ENCODE results near the gene DLX6.
A peak's percentile ranks its signal among the peaks of the same experiment; 100 is the strongest.

Gene DLX6

DNA sequence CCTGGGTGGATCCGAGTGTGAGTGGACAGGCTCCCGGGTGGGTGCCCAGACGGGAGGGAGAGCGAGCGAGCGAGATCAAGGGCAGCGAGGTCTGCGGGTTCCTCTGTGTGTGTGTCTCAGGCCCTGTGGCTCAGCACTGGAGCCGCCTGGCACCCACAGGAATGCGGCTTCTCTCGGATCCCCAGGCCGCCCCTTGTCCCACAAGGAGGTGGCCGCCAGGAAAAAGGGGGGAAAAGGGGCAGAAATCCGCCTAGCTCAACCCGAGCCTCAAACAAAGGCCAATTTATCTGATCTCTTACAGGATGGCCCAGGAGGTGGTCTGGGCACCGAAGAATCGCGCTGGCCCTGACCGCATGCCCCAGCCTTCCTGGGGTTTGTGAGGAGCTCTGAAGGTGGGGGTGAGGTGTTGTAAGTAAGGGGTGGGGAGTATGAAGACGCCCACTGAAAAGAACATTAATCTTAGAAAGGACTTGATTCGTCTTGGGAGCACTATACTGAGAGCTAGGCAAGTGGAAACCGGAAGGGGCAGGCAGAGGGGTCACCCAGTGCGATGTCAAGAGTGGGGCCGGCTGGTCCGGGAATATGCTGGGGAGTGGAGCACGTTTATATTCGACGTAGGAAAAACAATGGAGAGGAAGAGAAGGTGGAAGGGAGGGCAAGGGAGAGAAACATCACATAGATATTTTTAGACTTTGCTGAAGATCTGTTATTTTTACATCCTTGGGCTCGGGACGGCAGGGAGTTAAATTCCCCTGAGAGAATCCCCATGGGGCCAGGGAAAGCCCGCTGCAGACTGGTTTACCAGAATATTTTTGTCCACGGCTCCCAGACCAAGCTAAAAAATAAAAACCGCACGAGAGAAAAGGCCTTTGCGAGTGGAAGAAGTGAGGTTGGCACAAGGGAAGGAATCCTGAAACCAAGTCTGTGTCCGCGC lies 12.1 kb downstream of the DLX6 start:
- Histone ChIP-seq H3K4me3 (ENCODE audit: insufficient read depth, low read depth, low read length) (peak overlapping the region; percentile 33), H3K27me3 (ENCODE audit: control insufficient read depth, insufficient read depth, low read length, poor library complexity, severe bottlenecking) (peaks cover 100% of the 10 kb centered on the region), H3K36me3 (ENCODE audit: control insufficient read depth, insufficient read depth, low read length) (no peaks in the 10 kb centered on the region), H3K4me1 (ENCODE audit: control insufficient read depth, insufficient read depth, low read length) (peaks cover 40% of the 10 kb centered on the region), H3K27ac (ENCODE audit: insufficient read depth, low read depth, low read length, poor library complexity, severe bottlenecking) (no peak overlapping the region), H3K9me3 (ENCODE audit: control insufficient read depth, low read length) (no peaks in the 10 kb centered on the region)
- 2 to 3% methylated on average over 37 of the region's 37 CpGs for WGBS, 2 experiments

DNA sequence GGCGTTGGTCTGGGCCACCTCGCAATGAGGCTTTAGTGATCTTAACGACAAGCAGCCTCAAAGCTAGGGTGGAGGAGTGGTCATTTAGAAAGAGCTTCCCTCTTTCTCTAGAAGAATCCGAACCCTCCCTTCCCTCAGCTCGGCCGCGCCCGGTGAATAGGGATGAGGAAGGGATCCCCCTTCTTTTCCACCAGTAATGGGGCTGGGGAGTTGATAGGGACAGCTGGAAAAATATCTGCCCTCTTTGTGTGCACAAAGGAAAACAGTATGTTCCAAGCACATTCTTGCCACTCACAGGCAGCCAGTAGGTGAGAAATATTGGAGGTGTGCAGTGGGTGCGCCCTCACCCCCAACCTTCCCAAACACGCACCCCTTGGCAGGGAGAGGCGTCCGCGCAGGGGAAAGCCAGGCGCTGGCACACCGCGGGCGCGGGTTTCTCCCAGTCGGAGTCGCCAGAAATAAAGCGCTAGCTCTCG lies 12.8 kb downstream of the DLX6 start:
- H3K27ac ChIP-seq (ENCODE audit: insufficient read depth, low read depth, low read length, poor library complexity, severe bottlenecking): no peak overlapping the region
- H3K27me3 ChIP-seq (ENCODE audit: control insufficient read depth, insufficient read depth, low read length, poor library complexity, severe bottlenecking): peaks cover 100% of the 10 kb centered on the region
- no peak overlapping the region for H3K4me3 ChIP-seq (ENCODE audit: insufficient read depth, low read depth, low read length)
- peaks cover 43% of the 10 kb centered on the region for H3K4me1 ChIP-seq (ENCODE audit: control insufficient read depth, insufficient read depth, low read length)
- no peaks in the 10 kb centered on the region for H3K9me3 ChIP-seq (ENCODE audit: control insufficient read depth, low read length)
- 1 to 2% methylated on average over 21 to 22 of the region's 22 CpGs for WGBS, 2 experiments
- no peaks in the 10 kb centered on the region for H3K36me3 ChIP-seq (ENCODE audit: control insufficient read depth, insufficient read depth, low read length)

DNA sequence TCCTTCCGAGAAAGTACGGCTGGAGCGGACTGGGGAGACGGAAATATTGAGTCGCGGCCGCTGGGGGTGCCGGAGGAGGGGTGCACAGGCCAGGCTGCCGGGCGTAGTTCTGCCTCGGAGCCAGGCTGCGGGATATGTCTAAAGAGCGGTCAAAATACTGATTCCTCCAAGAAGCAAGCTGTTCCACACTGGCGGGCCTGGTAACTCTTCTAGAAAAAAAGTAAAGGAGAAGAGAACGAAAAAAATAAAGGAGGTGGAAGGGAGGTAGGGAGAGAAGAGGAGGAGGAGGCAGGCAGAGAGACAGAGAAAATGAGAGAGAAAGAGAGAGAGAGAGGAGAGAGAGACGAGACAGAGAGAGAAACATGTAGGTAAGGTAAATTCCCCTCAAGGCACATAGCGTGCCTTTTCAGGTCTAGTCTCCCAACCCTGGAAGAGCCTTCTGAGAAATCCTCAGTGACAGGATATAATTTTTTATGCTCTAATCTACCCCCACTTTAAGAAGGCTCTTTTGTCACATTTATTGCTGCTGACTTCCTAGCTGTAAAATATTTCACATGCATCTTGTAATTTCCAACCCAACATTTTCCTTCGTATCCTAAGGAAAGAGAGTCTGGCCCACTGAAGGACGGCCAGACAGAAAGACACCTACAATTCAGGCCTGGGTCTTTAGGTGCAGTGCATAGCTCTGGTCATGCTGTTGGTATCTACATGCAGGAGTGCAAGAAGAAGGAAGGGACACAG lies 13.6 kb downstream of the DLX6 start:
- H3K4me3 ChIP-seq (ENCODE audit: insufficient read depth, low read depth, low read length): no peak overlapping the region

DNA sequence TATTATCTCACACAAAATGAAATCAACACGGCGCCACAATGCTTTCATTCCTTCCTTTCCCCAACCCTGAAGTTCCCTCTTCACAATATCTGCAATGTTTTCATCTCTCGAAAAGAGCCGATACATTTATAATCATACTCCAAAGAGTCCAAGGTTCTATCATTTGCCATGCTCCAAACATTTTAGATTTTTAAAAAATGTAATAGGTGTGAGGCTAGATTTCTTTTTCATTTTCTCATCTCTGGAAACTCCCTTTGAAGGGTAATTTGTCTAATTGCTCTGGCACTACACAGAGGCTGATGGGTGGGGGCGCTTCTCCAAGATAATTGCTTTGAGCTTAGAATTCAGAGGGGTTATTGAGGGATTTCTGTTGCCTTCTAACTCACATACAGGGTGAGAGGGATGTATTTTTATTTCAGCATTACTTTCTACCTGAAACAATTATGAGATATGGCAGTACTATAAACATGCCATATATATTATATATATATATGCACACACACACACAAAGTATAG lies 14.4 kb downstream of the DLX6 start:
- WGBS, 2 experiments: 25 to 37% methylated on average over 5 of the region's 5 CpGs

More for the DNA sequence above, 13.6 kb downstream of the DLX6 start:
- H3K4me1 ChIP-seq (ENCODE audit: control insufficient read depth, insufficient read depth, low read length): peaks cover 46% of the 10 kb centered on the region
- WGBS, 2 experiments: 3% methylated on average over 19 of the region's 19 CpGs
- no peaks in the 10 kb centered on the region for H3K9me3 ChIP-seq (ENCODE audit: control insufficient read depth, low read length)
- H3K27ac ChIP-seq (ENCODE audit: insufficient read depth, low read depth, low read length, poor library complexity, severe bottlenecking): no peak overlapping the region
- H3K36me3 ChIP-seq (ENCODE audit: control insufficient read depth, insufficient read depth, low read length): no peaks in the 10 kb centered on the region
- H3K27me3 ChIP-seq (ENCODE audit: control insufficient read depth, insufficient read depth, low read length, poor library complexity, severe bottlenecking): peaks cover 100% of the 10 kb centered on the region

DNA sequence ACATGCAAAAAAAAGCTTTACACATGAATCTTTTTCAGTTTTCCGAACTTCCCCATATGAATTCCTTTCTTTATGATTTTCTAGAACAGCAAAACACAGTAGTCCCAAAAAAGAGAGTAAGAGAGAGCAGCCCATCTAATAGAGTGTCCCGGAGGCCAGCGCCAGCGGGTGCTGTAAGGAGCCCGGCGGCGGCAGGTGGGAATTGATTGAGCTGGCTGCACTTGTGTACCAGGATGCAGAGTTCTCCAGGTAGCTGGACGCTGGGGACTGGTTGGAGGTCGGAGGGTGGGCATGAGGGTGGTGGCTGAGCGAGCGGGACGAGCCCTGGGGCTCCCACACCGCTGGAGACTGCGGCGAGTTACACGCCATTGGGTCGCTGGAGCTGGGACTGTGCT lies 15.2 kb downstream of the DLX6 start:
- 1 to 3% methylated on average over 17 of the region's 17 CpGs for WGBS, 2 experiments
- Histone ChIP-seq H3K9me3 (ENCODE audit: control insufficient read depth, low read length) (no peaks in the 10 kb centered on the region), H3K36me3 (ENCODE audit: control insufficient read depth, insufficient read depth, low read length) (no peaks in the 10 kb centered on the region), H3K27ac (ENCODE audit: insufficient read depth, low read depth, low read length, poor library complexity, severe bottlenecking) (no peak overlapping the region), H3K4me1 (ENCODE audit: control insufficient read depth, insufficient read depth, low read length) (peaks cover 46% of the 10 kb centered on the region), H3K27me3 (ENCODE audit: control insufficient read depth, insufficient read depth, low read length, poor library complexity, severe bottlenecking) (peaks cover 100% of the 10 kb centered on the region), H3K4me3 (ENCODE audit: insufficient read depth, low read depth, low read length) (peak overlapping the region; percentile 20)

More for the DNA sequence above, 14.4 kb downstream of the DLX6 start:
- Histone ChIP-seq H3K9me3 (ENCODE audit: control insufficient read depth, low read length) (no peaks in the 10 kb centered on the region), H3K27me3 (ENCODE audit: control insufficient read depth, insufficient read depth, low read length, poor library complexity, severe bottlenecking) (peaks cover 100% of the 10 kb centered on the region), H3K27ac (ENCODE audit: insufficient read depth, low read depth, low read length, poor library complexity, severe bottlenecking) (no peak overlapping the region), H3K4me3 (ENCODE audit: insufficient read depth, low read depth, low read length) (no peak overlapping the region), H3K4me1 (ENCODE audit: control insufficient read depth, insufficient read depth, low read length) (peaks cover 46% of the 10 kb centered on the region), H3K36me3 (ENCODE audit: control insufficient read depth, insufficient read depth, low read length) (no peaks in the 10 kb centered on the region)

DNA sequence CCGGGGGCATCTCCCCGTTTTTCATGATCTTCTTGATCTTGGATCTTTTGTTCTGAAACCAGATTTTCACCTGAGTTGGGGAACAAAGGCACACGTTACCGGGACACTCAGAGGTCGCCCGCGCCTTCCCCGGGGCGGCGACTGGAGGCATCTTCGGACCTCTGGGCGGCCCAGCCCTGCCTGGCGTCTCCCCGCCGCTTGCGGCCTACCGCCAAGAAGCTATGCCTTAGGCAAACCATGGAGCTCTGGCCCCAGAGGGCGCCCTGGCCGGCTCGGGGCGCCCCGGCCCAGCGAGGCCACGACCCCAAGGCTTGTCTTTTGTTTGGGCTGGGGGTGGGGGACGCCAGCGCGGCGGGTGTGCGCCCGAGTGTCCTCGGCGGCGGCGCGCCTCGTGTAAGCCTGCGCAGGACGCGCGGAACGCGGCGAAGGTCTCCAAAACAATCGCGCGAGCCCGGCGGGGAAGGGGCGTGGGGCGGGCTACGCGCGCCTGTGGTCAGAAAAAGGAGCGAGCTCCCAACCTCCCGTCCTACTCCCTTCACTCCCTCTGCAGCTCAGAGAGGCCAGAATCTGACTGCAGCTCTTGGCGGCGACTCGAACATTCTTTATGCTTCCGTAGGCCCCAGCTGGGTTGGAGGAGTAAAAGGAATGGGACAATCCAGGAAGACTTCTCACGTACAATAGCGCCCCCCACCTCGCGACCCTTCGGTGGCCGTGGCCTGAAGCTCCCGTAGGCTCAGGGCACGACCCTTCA lies 15.8 kb downstream of the DLX6 start:
- H3K27ac ChIP-seq (ENCODE audit: insufficient read depth, low read depth, low read length, poor library complexity, severe bottlenecking): no peak overlapping the region
- H3K27me3 ChIP-seq (ENCODE audit: control insufficient read depth, insufficient read depth, low read length, poor library complexity, severe bottlenecking): peaks cover 100% of the 10 kb centered on the region
- no peaks in the 10 kb centered on the region for H3K36me3 ChIP-seq (ENCODE audit: control insufficient read depth, insufficient read depth, low read length)
- no peaks in the 10 kb centered on the region for H3K9me3 ChIP-seq (ENCODE audit: control insufficient read depth, low read length)
- H3K4me3 ChIP-seq (ENCODE audit: insufficient read depth, low read depth, low read length): peak overlapping the region; percentile 20
- WGBS, 2 experiments: 0% methylated on average over 67 of the region's 67 CpGs
- H3K4me1 ChIP-seq (ENCODE audit: control insufficient read depth, insufficient read depth, low read length): peaks cover 49% of the 10 kb centered on the region

DNA sequence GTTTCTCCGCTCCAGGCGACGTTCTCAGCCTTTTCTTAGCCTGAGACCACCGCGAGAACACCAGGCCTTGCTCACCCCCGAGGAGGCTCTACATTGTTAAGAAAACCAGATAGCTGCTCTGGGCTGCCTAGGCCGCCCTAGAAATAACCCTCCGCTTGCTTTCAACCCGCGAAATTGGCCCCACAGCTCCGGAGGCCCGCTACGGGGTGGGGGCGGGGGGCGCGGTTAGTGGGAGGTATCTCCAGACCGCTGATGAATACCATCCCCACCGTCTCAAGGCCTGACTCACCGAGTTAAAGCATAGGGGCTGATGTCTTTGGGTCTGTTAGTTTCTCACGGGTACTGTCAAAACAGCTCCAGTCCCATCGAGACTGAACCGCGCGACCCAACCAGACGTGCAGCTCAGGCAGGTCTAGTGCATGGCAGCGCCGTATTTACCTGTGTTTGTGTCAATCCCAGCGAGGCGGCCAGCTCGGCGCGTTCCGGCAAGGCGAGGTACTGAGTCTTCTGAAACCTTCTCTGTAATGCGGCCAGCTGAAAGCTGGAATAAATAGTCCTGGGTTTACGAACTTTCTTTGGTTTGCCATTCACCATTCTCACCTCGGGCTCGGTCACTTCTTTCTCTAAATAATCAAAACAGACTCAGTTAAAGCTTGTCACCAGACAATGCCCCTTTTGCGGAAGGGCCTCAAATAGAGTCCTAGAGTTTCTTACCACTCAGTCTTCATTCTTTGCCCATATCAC lies 16.6 kb downstream of the DLX6 start:
- Histone ChIP-seq H3K36me3 (ENCODE audit: control insufficient read depth, insufficient read depth, low read length) (no peaks in the 10 kb centered on the region), H3K4me1 (ENCODE audit: control insufficient read depth, insufficient read depth, low read length) (peaks cover 44% of the 10 kb centered on the region), H3K27me3 (ENCODE audit: control insufficient read depth, insufficient read depth, low read length, poor library complexity, severe bottlenecking) (peaks cover 100% of the 10 kb centered on the region), H3K27ac (ENCODE audit: insufficient read depth, low read depth, low read length, poor library complexity, severe bottlenecking) (no peak overlapping the region), H3K4me3 (ENCODE audit: insufficient read depth, low read depth, low read length) (peak overlapping the region; percentile 20), H3K9me3 (ENCODE audit: control insufficient read depth, low read length) (no peaks in the 10 kb centered on the region)
- 1% methylated on average over 39 of the region's 39 CpGs for WGBS, 2 experiments

DNA sequence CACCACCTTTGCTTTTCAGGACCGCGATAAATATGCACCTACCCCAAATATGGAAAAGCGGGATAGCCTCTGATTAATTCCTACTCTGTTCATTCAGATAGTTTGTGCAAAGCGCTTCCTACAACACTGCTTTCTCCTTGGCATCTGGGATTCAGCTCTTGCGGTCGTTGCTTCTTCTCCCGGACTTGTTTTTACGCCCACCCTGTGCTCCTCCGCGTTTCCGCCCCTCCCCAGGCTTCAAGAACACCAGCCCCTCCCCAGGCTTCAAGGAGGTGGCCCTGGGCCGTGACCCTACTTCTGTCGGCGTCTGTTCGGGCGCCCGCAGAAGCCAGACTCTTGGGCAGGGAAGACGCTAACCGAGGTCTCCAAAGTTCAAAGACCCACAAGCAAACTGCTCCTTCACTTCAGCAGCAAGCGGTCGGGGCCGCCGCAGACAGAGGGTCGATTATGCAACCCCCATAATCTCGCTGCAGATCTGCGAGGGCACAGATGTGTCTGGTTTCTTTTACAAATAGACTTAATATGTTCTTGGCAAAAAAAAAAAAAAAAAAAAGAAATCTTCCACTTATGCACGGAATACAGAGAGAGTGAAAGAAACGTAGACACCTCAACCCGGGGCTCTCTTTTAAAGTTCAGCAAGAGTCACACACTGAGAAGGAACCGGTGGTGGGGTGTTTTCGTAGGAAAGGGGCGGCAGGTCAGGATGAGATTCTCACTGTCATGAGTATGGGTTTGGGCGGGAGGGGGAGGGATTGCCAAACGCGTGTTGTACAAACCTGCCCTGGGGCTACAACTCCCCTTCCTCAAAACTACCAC lies 17.3 kb downstream of the DLX6 start:
- no peaks in the 10 kb centered on the region for H3K36me3 ChIP-seq (ENCODE audit: control insufficient read depth, insufficient read depth, low read length)
- no peaks in the 10 kb centered on the region for H3K9me3 ChIP-seq (ENCODE audit: control insufficient read depth, low read length)
- 1 to 2% methylated on average over 29 to 33 of the region's 35 CpGs for WGBS, 2 experiments
- no peak overlapping the region for H3K4me3 ChIP-seq (ENCODE audit: insufficient read depth, low read depth, low read length)
- peaks cover 41% of the 10 kb centered on the region for H3K4me1 ChIP-seq (ENCODE audit: control insufficient read depth, insufficient read depth, low read length)
- H3K27me3 ChIP-seq (ENCODE audit: control insufficient read depth, insufficient read depth, low read length, poor library complexity, severe bottlenecking): peaks cover 100% of the 10 kb centered on the region
- H3K27ac ChIP-seq (ENCODE audit: insufficient read depth, low read depth, low read length, poor library complexity, severe bottlenecking): no peak overlapping the region

Data from ectodermal cell (in vitro differentiated cells).